ENCODE data around the gene FCSK. TPM values are rescaled to one million over a fixed set of nuclear protein-coding genes. Genes with fewer than 3 reads are reported as not detected.

FCSK gene
- total and polyA plus RNA-seq, 2 of the 8 experiments (the other 6 are each of a cell fraction or from before 2014, with no cell fraction given), result 4.6 to 5.1 TPM

GRCh38 chr16:70481929-70482536 is 27.6 kb downstream of the FCSK start:
- H4K20me1 ChIP-seq (replicated peaks in 1 of 2; ENCODE audit: control insufficient read depth in 1 of 2, insufficient read depth in 2 of 2, low read length in 2 of 2), result peaks cover 0 to 2% of the 10 kb centered on the region in 2 experiments
- no peak overlapping the region for H3K18ac ChIP-seq (ENCODE audit: extremely low read depth, low read length)
- H3K4ac ChIP-seq (replicated peaks; ENCODE audit: insufficient read length, low read depth, low read length), result no peak overlapping the region
- CTCF ChIA-PET (ENCODE audit: partially characterized antibody), result interaction anchor here (1.9 to 4.2 kb wide), 4 partner anchors 12 to 87 kb away, joined by 4 to 23 read pairs (median 10); no protein-coding TSS in a partner anchor
- no peak overlapping the region for H3K56ac ChIP-seq (replicated peaks; ENCODE audit: insufficient read length, low read depth, low read length)
- no peak overlapping the region for H2AK5ac ChIP-seq (ENCODE audit: low read depth, low read length)
- H3K4me1 ChIP-seq (replicated peaks in 1 of 4; ENCODE audit: control insufficient read depth in 3 of 4, insufficient read depth in 4 of 4, low read length in 3 of 4), result peaks cover 0 to 8% (median under 1%) of the 10 kb centered on the region in 4 experiments; a peak in 2 of 7 replicates
- no peak overlapping the region for H3K4me3 ChIP-seq (ENCODE audit: extremely low read depth in 1 of 4, insufficient read depth in 2 of 4, low read depth in 3 of 4, low read length in 4 of 4)
- H3K79me1 ChIP-seq (ENCODE audit: low read depth, low read length), result no peaks in the 10 kb centered on the region
- TF ChIP-seq JUN (IDR thresholded peaks at IDR 0.05; ENCODE audit: low read depth, low read length) (no peak), CEBPB (IDR thresholded peaks at IDR 0.05; ENCODE audit: low read depth, low read length) (no peak), CHD1 (IDR thresholded peaks at IDR 0.05; ENCODE audit: low read depth, low read length) (no peak), JUND (IDR thresholded peaks at IDR 0.05; ENCODE audit: low read length) (no peak), TBP (IDR thresholded peaks at IDR 0.05; ENCODE audit: low read depth, low read length) (no peak), SIRT6 (IDR thresholded peaks at IDR 0.05; ENCODE audit: low read length) (no peak)
- H4K5ac ChIP-seq (ENCODE audit: insufficient read length, low read depth, low read length), result no peak overlapping the region
- no peaks in the 10 kb centered on the region for H3K79me2 ChIP-seq (ENCODE audit: control insufficient read depth in 1 of 2, insufficient read depth in 2 of 2, low read length in 2 of 2)
- H3K9me3 ChIP-seq (ENCODE audit: insufficient read depth in 2 of 2, low read depth in 1 of 2, low read length in 1 of 2), result no peaks in the 10 kb centered on the region
- peaks cover 2% of the 10 kb centered on the region; the same call in 1 of the 2 replicates for H3K23me2 ChIP-seq (ENCODE audit: low read depth, low read length)
- H2BK15ac ChIP-seq (ENCODE audit: low read length), result no peak overlapping the region
- H3K23ac ChIP-seq (ENCODE audit: insufficient read length), result no peak overlapping the region
- H3K27me3 ChIP-seq (replicated peaks in 1 of 4; ENCODE audit: control insufficient read depth in 3 of 4, extremely low read depth in 1 of 4, insufficient read depth in 3 of 4, low read length in 3 of 4), result no peaks in the 10 kb centered on the region
- H2BK5ac ChIP-seq (ENCODE audit: low read depth, low read length), result no peak overlapping the region
- no peak overlapping the region for H2BK120ac ChIP-seq (replicated peaks; ENCODE audit: low read depth, low read length)
- DNase-seq (ENCODE audit: low read depth in 1 of 2, low spot score in 2 of 2), result no peak
- no peak overlapping the region for H3K9ac ChIP-seq (replicated peaks in 1 of 4; ENCODE audit: extremely low read depth in 1 of 4, low read depth in 3 of 4, low read length in 3 of 4)
- no peak overlapping the region for H3K27ac ChIP-seq (ENCODE audit: low read depth, low read length)
- H3K14ac ChIP-seq (ENCODE audit: insufficient read length), result no peak overlapping the region
- POLR2A ChIA-PET (ENCODE audit: partially characterized antibody), result interaction anchor here (0.7 to 1.4 kb wide), 4 partner anchors 9 to 101 kb away, joined by 3 to 4 read pairs (median 3); no protein-coding TSS in a partner anchor
- H4K91ac ChIP-seq (replicated peaks; ENCODE audit: insufficient read length, low read length), result no peak overlapping the region
- H4K8ac ChIP-seq (ENCODE audit: extremely low read depth, insufficient read depth, low read length), result no peak overlapping the region
- no peak overlapping the region for H2BK12ac ChIP-seq (ENCODE audit: low read depth, low read length)
- FAIRE-seq, result no peak
- WGBS, 2 experiments (ENCODE audit: extremely low coverage in 1 of 2, insufficient coverage in 1 of 2, insufficient read length in 1 of 2, insufficient replicate concordance in 2 of 2, low coverage in 1 of 2, low lambda C conversion rate in 2 of 2, missing lambda C conversion rate in 1 of 2), result 85% methylated on average over 7 of the region's 7 CpGs; no CpG with 5 or more reads in 1 of the 2 experiments
- H2BK20ac ChIP-seq (ENCODE audit: low read length), result no peak overlapping the region
- no peak overlapping the region for H3K4me2 ChIP-seq (ENCODE audit: insufficient read depth in 1 of 2, low read depth in 2 of 2, low read length in 2 of 2)
- H3K36me3 ChIP-seq (ENCODE audit: control insufficient read depth in 2 of 4, insufficient read depth in 4 of 4, low read length in 3 of 4), result peaks cover 3 to 28% (median 10%) of the 10 kb centered on the region in 4 experiments; a peak in 5 of 8 replicates
- H2AFZ ChIP-seq (ENCODE audit: low read length), result no peak overlapping the region
